Measurements from ENCODE around the gene ZNF582. TPM values are rescaled to one million over a fixed set of nuclear protein-coding genes. Genes with fewer than 3 reads are reported as not detected.

The ZNF582 gene
- polyA plus RNA-seq, 1 of the 3 experiments (the other 2 are of a cell fraction), result 4.5 TPM

DNA sequence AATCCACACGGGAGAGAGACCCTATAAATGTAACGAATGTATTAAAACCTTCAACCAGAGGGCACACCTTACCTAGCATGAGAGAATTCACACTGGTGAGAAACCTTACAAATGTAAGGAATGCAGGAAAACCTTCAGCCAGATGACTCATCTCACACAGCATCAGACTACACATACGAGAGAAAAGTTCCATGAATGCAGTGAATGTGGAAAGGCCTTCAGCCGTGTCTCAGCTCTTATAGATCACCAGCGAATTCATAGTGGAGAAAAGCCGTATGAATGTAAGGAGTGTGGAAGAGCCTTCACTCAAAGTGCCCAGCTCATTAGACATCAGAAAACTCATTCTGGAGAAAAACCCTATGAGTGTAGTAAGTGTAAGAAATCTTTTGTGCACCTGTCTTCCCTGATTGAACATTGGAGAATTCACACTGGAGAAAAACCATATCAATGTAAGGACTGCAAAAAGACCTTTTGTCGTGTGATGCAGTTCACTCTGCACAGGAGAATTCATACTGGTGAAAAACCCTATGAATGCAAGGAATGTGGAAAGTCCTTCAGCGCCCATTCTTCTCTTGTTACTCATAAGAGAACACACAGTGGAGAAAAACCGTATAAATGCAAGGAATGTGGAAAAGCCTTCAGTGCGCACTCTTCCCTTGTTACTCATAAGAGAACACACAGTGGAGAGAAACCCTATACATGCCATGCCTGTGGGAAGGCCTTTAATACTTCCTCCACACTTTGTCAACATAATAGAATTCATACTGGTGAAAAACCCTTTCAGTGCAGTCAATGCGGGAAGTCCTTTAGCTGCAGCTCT, 16.0 kb downstream of the ZNF582 start:
- H4K20me1 ChIP-seq (ENCODE audit: insufficient read depth), result no peaks in the 10 kb centered on the region
- no peaks in the 10 kb centered on the region for H3K9me2 ChIP-seq
- H3K36me3 ChIP-seq (replicated peaks in 1 of 2; ENCODE audit: control insufficient read depth in 1 of 2, insufficient read depth in 2 of 2, low read length in 1 of 2), result peaks cover 56 to 65% of the 10 kb centered on the region in 2 experiments
- no peaks in the 10 kb centered on the region for H3F3A ChIP-seq (replicated peaks; ENCODE audit: insufficient read depth)
- no peak for DNase-seq
- WGBS (ENCODE audit: low lambda C conversion rate), result 84% methylated on average over 11 of the region's 11 CpGs
- no peaks in the 10 kb centered on the region for H3K27me3 ChIP-seq (ENCODE audit: insufficient read depth)
- H3K4me1 ChIP-seq (ENCODE audit: control insufficient read depth in 1 of 2, insufficient read depth in 2 of 2, low read depth in 1 of 2, low read length in 1 of 2), result no peaks in the 10 kb centered on the region
- no peak overlapping the region for H3K4me2 ChIP-seq
- no peaks in the 10 kb centered on the region for H3K79me2 ChIP-seq (ENCODE audit: insufficient read depth)
- TF ChIP-seq FOXM1 (IDR thresholded peaks at IDR 0.05; ENCODE audit: low read depth) (no peak), FOXJ3 (CRISPR knock-in tag; IDR thresholded peaks at IDR 0.05) (no peak), ELF1 (IDR thresholded peaks at IDR 0.05) (no peak), EZH2phosphoT487 (IDR thresholded peaks at IDR 0.05; ENCODE audit: borderline replicate concordance, low read depth) (no peak), YY1 (IDR thresholded peaks at IDR 0.05; ENCODE audit: low read depth) (no peak), NRF1 (IDR thresholded peaks at IDR 0.05; ENCODE audit: low read depth, low read length) (no peak), GABPA (IDR thresholded peaks at IDR 0.05; ENCODE audit: low read depth) (no peak), TEAD4 (IDR thresholded peaks at IDR 0.05; ENCODE audit: borderline replicate concordance, insufficient read depth) (no peak), POLR2AphosphoS5 (IDR thresholded peaks at IDR 0.05; ENCODE audit: low read depth, low read length) (no peak), FOSL2 (IDR thresholded peaks at IDR 0.05; ENCODE audit: borderline replicate concordance, low read depth) (no peak), TAF1 (IDR thresholded peaks at IDR 0.05; ENCODE audit: borderline replicate concordance, low read depth, low read length) (no peak), TCF12 (IDR thresholded peaks at IDR 0.05) (no peak), RAD21 (IDR thresholded peaks at IDR 0.05; ENCODE audit: low read length) (no peak), MEF2A (IDR thresholded peaks at IDR 0.05; ENCODE audit: borderline replicate concordance, low read depth) (no peak), NFIC (IDR thresholded peaks at IDR 0.05; ENCODE audit: borderline replicate concordance) (no peak)
- TF ChIP-seq, protein P1, sequence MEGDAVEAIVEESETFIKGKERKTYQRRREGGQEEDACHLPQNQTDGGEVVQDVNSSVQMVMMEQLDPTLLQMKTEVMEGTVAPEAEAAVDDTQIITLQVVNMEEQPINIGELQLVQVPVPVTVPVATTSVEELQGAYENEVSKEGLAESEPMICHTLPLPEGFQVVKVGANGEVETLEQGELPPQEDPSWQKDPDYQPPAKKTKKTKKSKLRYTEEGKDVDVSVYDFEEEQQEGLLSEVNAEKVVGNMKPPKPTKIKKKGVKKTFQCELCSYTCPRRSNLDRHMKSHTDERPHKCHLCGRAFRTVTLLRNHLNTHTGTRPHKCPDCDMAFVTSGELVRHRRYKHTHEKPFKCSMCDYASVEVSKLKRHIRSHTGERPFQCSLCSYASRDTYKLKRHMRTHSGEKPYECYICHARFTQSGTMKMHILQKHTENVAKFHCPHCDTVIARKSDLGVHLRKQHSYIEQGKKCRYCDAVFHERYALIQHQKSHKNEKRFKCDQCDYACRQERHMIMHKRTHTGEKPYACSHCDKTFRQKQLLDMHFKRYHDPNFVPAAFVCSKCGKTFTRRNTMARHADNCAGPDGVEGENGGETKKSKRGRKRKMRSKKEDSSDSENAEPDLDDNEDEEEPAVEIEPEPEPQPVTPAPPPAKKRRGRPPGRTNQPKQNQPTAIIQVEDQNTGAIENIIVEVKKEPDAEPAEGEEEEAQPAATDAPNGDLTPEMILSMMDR (IDR thresholded peaks at IDR 0.05), result no peak
- TF ChIP-seq, protein P2, sequence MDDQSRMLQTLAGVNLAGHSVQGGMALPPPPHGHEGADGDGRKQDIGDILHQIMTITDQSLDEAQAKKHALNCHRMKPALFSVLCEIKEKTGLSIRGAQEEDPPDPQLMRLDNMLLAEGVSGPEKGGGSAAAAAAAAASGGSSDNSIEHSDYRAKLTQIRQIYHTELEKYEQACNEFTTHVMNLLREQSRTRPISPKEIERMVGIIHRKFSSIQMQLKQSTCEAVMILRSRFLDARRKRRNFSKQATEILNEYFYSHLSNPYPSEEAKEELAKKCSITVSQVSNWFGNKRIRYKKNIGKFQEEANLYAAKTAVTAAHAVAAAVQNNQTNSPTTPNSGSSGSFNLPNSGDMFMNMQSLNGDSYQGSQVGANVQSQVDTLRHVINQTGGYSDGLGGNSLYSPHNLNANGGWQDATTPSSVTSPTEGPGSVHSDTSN (IDR thresholded peaks at IDR 0.05), result no peak
- TF ChIP-seq, protein P3, sequence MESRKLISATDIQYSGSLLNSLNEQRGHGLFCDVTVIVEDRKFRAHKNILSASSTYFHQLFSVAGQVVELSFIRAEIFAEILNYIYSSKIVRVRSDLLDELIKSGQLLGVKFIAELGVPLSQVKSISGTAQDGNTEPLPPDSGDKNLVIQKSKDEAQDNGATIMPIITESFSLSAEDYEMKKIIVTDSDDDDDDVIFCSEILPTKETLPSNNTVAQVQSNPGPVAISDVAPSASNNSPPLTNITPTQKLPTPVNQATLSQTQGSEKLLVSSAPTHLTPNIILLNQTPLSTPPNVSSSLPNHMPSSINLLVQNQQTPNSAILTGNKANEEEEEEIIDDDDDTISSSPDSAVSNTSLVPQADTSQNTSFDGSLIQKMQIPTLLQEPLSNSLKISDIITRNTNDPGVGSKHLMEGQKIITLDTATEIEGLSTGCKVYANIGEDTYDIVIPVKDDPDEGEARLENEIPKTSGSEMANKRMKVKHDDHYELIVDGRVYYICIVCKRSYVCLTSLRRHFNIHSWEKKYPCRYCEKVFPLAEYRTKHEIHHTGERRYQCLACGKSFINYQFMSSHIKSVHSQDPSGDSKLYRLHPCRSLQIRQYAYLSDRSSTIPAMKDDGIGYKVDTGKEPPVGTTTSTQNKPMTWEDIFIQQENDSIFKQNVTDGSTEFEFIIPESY (IDR thresholded peaks at IDR 0.05; ENCODE audit: borderline replicate concordance, low read depth), result no peak
- TF ChIP-seq, protein P4, sequence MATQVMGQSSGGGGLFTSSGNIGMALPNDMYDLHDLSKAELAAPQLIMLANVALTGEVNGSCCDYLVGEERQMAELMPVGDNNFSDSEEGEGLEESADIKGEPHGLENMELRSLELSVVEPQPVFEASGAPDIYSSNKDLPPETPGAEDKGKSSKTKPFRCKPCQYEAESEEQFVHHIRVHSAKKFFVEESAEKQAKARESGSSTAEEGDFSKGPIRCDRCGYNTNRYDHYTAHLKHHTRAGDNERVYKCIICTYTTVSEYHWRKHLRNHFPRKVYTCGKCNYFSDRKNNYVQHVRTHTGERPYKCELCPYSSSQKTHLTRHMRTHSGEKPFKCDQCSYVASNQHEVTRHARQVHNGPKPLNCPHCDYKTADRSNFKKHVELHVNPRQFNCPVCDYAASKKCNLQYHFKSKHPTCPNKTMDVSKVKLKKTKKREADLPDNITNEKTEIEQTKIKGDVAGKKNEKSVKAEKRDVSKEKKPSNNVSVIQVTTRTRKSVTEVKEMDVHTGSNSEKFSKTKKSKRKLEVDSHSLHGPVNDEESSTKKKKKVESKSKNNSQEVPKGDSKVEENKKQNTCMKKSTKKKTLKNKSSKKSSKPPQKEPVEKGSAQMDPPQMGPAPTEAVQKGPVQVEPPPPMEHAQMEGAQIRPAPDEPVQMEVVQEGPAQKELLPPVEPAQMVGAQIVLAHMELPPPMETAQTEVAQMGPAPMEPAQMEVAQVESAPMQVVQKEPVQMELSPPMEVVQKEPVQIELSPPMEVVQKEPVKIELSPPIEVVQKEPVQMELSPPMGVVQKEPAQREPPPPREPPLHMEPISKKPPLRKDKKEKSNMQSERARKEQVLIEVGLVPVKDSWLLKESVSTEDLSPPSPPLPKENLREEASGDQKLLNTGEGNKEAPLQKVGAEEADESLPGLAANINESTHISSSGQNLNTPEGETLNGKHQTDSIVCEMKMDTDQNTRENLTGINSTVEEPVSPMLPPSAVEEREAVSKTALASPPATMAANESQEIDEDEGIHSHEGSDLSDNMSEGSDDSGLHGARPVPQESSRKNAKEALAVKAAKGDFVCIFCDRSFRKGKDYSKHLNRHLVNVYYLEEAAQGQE (IDR thresholded peaks at IDR 0.05; ENCODE audit: low read depth, low read length), result no peak
- TF ChIP-seq, protein P5, sequence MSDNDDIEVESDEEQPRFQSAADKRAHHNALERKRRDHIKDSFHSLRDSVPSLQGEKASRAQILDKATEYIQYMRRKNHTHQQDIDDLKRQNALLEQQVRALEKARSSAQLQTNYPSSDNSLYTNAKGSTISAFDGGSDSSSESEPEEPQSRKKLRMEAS (IDR thresholded peaks at IDR 0.05; ENCODE audit: low read depth), result no peak
- no peak overlapping the region for H2AFZ ChIP-seq (ENCODE audit: low read depth)
- H3K27ac ChIP-seq (ENCODE audit: low read depth in 2 of 2, low read length in 1 of 2), result no peak overlapping the region
- no peak overlapping the region for H3K9ac ChIP-seq
- ChIA-PET CTCF (no interaction called here), POLR2A (no interaction called here)
- peaks cover 12% of the 10 kb centered on the region; the same call in 1 of the 2 replicates for H3K9me3 ChIP-seq
- no peak overlapping the region; a peak in 1 of 4 replicates for H3K4me3 ChIP-seq (ENCODE audit: low read depth in 2 of 2, low read length in 1 of 2)
